Vagina (tissue), 2 donors: Measurements from ENCODE around the gene FRMD4A. TPM values are rescaled to one million over a fixed set of nuclear protein-coding genes. Genes with fewer than 3 reads are reported as not detected.

Experiments
- DNase-seq, 2 donors: peaks; one replicate each; pipeline ENCODE4 v3.0.0-alpha.2; 2017; ENCODE audit errors: extremely low spot score in 2 of 2
- H3K27ac ChIP-seq: fragments of 200-600 bp; sonication (generic); one replicate; pipeline ENCODE4 v1.5.1; 2019
- H3K27me3 ChIP-seq: fragments of 200-600 bp; sonication (generic); one replicate; pipeline ENCODE4 v1.5.1; 2019
- H3K36me3 ChIP-seq, 2 donors: fragments of 200-600 bp; sonication (generic); one replicate each; pipeline ENCODE4 v1.5.1; 2017 to 2019
- H3K4me1 ChIP-seq: fragments of 200-600 bp; sonication (generic); one replicate; pipeline ENCODE4 v1.5.1; 2019
- H3K4me3 ChIP-seq, 2 donors: fragments of 200-600 bp; sonication (generic); 1 replicate in 1 of 2; 2 replicates in 1 of 2; pipeline ENCODE4 v1.5.1; 2016 to 2019
- H3K9me3 ChIP-seq: fragments of 200-600 bp; sonication (generic); one replicate; pipeline ENCODE4 v1.5.1; 2019
- CTCF ChIP-seq, 3 experiments: fragments of 450-650 bp in 2 of 3; fragments of 200-600 bp in 1 of 3; sonication (generic) in 1 of 3; IDR thresholded peaks; one replicate each; pipeline ENCODE4 v1.5.1; 2017 to 2019; ENCODE audit warnings: antibody characterized with exemption in 3 of 3, mild to moderate bottlenecking in 2 of 3, moderate library complexity in 2 of 3
- POLR2A ChIP-seq, 2 donors: fragments of 450-650 bp; IDR thresholded peaks; one replicate each; pipeline ENCODE4 v1.6.1; 2017; ENCODE audit warnings: antibody characterized with exemption in 2 of 2, mild to moderate bottlenecking in 2 of 2, moderate library complexity in 2 of 2
- POLR2AphosphoS5 ChIP-seq, 2 donors: sonication (generic); formaldehyde crosslinking; IDR thresholded peaks; one replicate each; pipeline ENCODE4 v1.9.0; 2017; ENCODE audit warnings: antibody characterized with exemption in 2 of 2, mild to moderate bottlenecking in 2 of 2, low read depth in 1 of 2; ENCODE audit not compliant: insufficient read depth in 1 of 2
- intact Hi-C: fragments of 100-400 bp; cut with DNase I; formaldehyde crosslinking; loops from one replicate; pipeline ENCODE4 v1.15.1; 2023
- total RNA-seq: library from RNA; depleted of rRNA; stranded (reverse); fragments of >200 nt; gene quantifications from one replicate; pipeline ENCODE4 v1.2.3, GENCODE V29; 2016

Gene FRMD4A
- total RNA-seq, 1 donor from 2014 or later = 24.8 TPM

- no peaks in the 10 kb centered on the region for H3K36me3 ChIP-seq
These were observed 655.8 kb downstream of the FRMD4A start for GRCh38 chr10:13674645-13675588.

GRCh38 chr10:13673156-13673555 lies 657.6 kb downstream of the FRMD4A start:
- no peak overlapping the region for H3K27ac ChIP-seq
- TF ChIP-seq CTCF (IDR thresholded peaks at IDR 0.05) = no peak
- TF ChIP-seq POLR2A (IDR thresholded peaks at IDR 0.05) = no peak
- TF ChIP-seq POLR2AphosphoS5 (IDR thresholded peaks at IDR 0.05; ENCODE audit: insufficient read depth in 1 of 2, low read depth in 1 of 2) = no peak
- H3K36me3 ChIP-seq = peaks cover 0 to 6% of the 10 kb centered on the region in 2 donors
- intact Hi-C loops = no loop called here
- no peak for DNase-seq
- H3K27me3 ChIP-seq = no peaks in the 10 kb centered on the region
- H3K9me3 ChIP-seq = no peaks in the 10 kb centered on the region
- no peak overlapping the region for H3K4me3 ChIP-seq
- H3K4me1 ChIP-seq = peaks cover 10% of the 10 kb centered on the region

More at GRCh38 chr10:13674645-13675588, 655.8 kb downstream of the FRMD4A start:
- H3K4me1 ChIP-seq = peaks cover 8% of the 10 kb centered on the region
- H3K4me3 ChIP-seq = no peak overlapping the region
- no peak overlapping the region for H3K27ac ChIP-seq
- no peak for TF ChIP-seq POLR2A (IDR thresholded peaks at IDR 0.05)
- TF ChIP-seq POLR2AphosphoS5 (IDR thresholded peaks at IDR 0.05; ENCODE audit: insufficient read depth in 1 of 2, low read depth in 1 of 2) = no peak
- no peak for TF ChIP-seq CTCF (IDR thresholded peaks at IDR 0.05)
- no peaks in the 10 kb centered on the region for H3K27me3 ChIP-seq
- no peaks in the 10 kb centered on the region for H3K9me3 ChIP-seq
- intact Hi-C loops = no loop called here
- DNase-seq = no peak

GRCh38 chr10:13672548-13672947 lies 658.2 kb downstream of the FRMD4A start:
- no peaks in the 10 kb centered on the region for H3K9me3 ChIP-seq
- H3K27ac ChIP-seq = no peak overlapping the region
- TF ChIP-seq POLR2A (IDR thresholded peaks at IDR 0.05) = no peak
- no peak for TF ChIP-seq CTCF (IDR thresholded peaks at IDR 0.05)
- no peak for TF ChIP-seq POLR2AphosphoS5 (IDR thresholded peaks at IDR 0.05; ENCODE audit: insufficient read depth in 1 of 2, low read depth in 1 of 2)
- H3K4me1 ChIP-seq = peaks cover 10% of the 10 kb centered on the region
- H3K27me3 ChIP-seq = no peaks in the 10 kb centered on the region
- peaks cover 0 to 6% of the 10 kb centered on the region in 2 donors for H3K36me3 ChIP-seq
- DNase-seq = no peak
- intact Hi-C loops = no loop called here
- no peak overlapping the region for H3K4me3 ChIP-seq

GRCh38 chr10:13671904-13672303 lies 658.8 kb downstream of the FRMD4A start:
- intact Hi-C loops = no loop called here
- TF ChIP-seq POLR2AphosphoS5 (IDR thresholded peaks at IDR 0.05; ENCODE audit: insufficient read depth in 1 of 2, low read depth in 1 of 2) (no peak), POLR2A (IDR thresholded peaks at IDR 0.05) (no peak), CTCF (IDR thresholded peaks at IDR 0.05) (no peak)
- Histone ChIP-seq H3K36me3 (peaks cover 0 to 6% of the 10 kb centered on the region in 2 donors), H3K27me3 (no peaks in the 10 kb centered on the region), H3K27ac (no peak overlapping the region), H3K4me3 (no peak overlapping the region), H3K9me3 (no peaks in the 10 kb centered on the region), H3K4me1 (peaks cover 10% of the 10 kb centered on the region)
- DNase-seq = no peak

GRCh38 chr10:13670311-13670710 lies 660.4 kb downstream of the FRMD4A start:
- H3K27me3 ChIP-seq = no peaks in the 10 kb centered on the region
- no peaks in the 10 kb centered on the region for H3K9me3 ChIP-seq
- no peak for TF ChIP-seq CTCF (IDR thresholded peaks at IDR 0.05)
- TF ChIP-seq POLR2AphosphoS5 (IDR thresholded peaks at IDR 0.05; ENCODE audit: insufficient read depth in 1 of 2, low read depth in 1 of 2) = no peak
- no peak for TF ChIP-seq POLR2A (IDR thresholded peaks at IDR 0.05)
- DNase-seq = no peak
- peaks cover 10% of the 10 kb centered on the region for H3K4me1 ChIP-seq
- H3K36me3 ChIP-seq = peaks cover 0 to 20% of the 10 kb centered on the region in 2 donors
- H3K27ac ChIP-seq = no peak overlapping the region
- H3K4me3 ChIP-seq = no peak overlapping the region
- intact Hi-C loops = no loop called here
